ENCODE results near the gene NPTX1. TPM values are rescaled to one million over a fixed set of nuclear protein-coding genes. Genes with fewer than 3 reads are reported as not detected.

Gene NPTX1
- total and polyA plus RNA-seq, 2 of the 13 experiments (the other 11 are each of a cell fraction or from before 2014, with no cell fraction given): 0.01 TPM; not detected in 1

GRCh38 chr17:80468781-80469493 lies 7.5 kb downstream of the NPTX1 start:
- Histone ChIP-seq H3K9ac (ENCODE audit: insufficient read depth, low read depth, low read length) (no peak overlapping the region), H3K9me3 (ENCODE audit: low read length) (no peaks in the 10 kb centered on the region), H3K4me1 (ENCODE audit: insufficient read depth, low read length) (no peaks in the 10 kb centered on the region), H3K4me2 (ENCODE audit: low read depth, low read length) (no peak overlapping the region), H3K27ac (ENCODE audit: extremely low read length, insufficient read depth, low read length) (no peak overlapping the region), H2AFZ (ENCODE audit: low read length) (no peak overlapping the region), H3K27me3 (ENCODE audit: control insufficient read depth in 1 of 2, insufficient read depth in 2 of 2, low read length in 2 of 2) (peaks cover 45 to 99% of the 10 kb centered on the region in 2 experiments), H3K79me2 (ENCODE audit: insufficient read depth, low read length) (no peaks in the 10 kb centered on the region), H3K36me3 (replicated peaks in 1 of 2; ENCODE audit: control insufficient read depth in 1 of 2, insufficient read depth in 2 of 2, low read length in 2 of 2) (no peaks in the 10 kb centered on the region), H3K4me3 (replicated peaks in 1 of 3; ENCODE audit: insufficient read depth in 1 of 3, low read depth in 2 of 3, low read length in 3 of 3) (no peak overlapping the region), H4K20me1 (ENCODE audit: insufficient read depth, low read length) (peaks cover 4% of the 10 kb centered on the region; the same call in 1 of the 2 replicates)
- ATAC-seq (no peak), DNase-seq (ENCODE audit: low spot score) (no peak), FAIRE-seq (no peak)
- no peak for TF ChIP-seq PRDM4 (CRISPR knock-in tag; IDR thresholded peaks at IDR 0.05; ENCODE audit: borderline replicate concordance)
- no peak for TF ChIP-seq ZNF546 (CRISPR knock-in tag; conservative IDR thresholded peaks at IDR 0.05)
- TF ChIP-seq RBM39 (IDR thresholded peaks at IDR 0.05; ENCODE audit: low read depth, low read length, poor library complexity, severe bottlenecking): no peak
- no peak for TF ChIP-seq ZSCAN12 (CRISPR knock-in tag; IDR thresholded peaks at IDR 0.05)
- TF ChIP-seq BCL6 (CRISPR knock-in tag; IDR thresholded peaks at IDR 0.05): no peak
- no peak for TF ChIP-seq MIXL1 (CRISPR knock-in tag; IDR thresholded peaks at IDR 0.05)
- TF ChIP-seq FLYWCH1 (CRISPR knock-in tag; IDR thresholded peaks at IDR 0.05): no peak
- no peak for TF ChIP-seq TAF1 (CRISPR knock-in tag; IDR thresholded peaks at IDR 0.05)
- no peak for TF ChIP-seq ARID2 (CRISPR knock-in tag; IDR thresholded peaks at IDR 0.05; ENCODE audit: borderline replicate concordance)
- no peak for TF ChIP-seq GPN1 (CRISPR knock-in tag; IDR thresholded peaks at IDR 0.05; ENCODE audit: borderline replicate concordance)
- no peak for TF ChIP-seq HOMEZ (CRISPR knock-in tag; IDR thresholded peaks at IDR 0.05; ENCODE audit: low read depth)
- no peak for TF ChIP-seq HDAC2 (CRISPR knock-in tag; IDR thresholded peaks at IDR 0.05)
- no peak for TF ChIP-seq SIN3B (IDR thresholded peaks at IDR 0.05; ENCODE audit: low read length)
- TF ChIP-seq ETS1 (CRISPR knock-in tag; IDR thresholded peaks at IDR 0.05): no peak
- no peak for TF ChIP-seq ZNF331 (CRISPR knock-in tag; IDR thresholded peaks at IDR 0.05)
- POLR2A ChIA-PET: interaction anchor here (1.8 kb wide), 1 partner anchor 14 kb away, joined by 13 read pairs; no protein-coding TSS in a partner anchor
- intact Hi-C loops (cut with micrococcal nuclease; ENCODE audit: unreplicated experiment): no loop called here
- CTCF ChIA-PET (ENCODE audit: low intra/inter-chr PET ratio, low total read pairs): no interaction called here
- BruUV-seq (replicated peaks): no TSS peak
- in situ Hi-C loops (cut with HindIII; ENCODE audit: extremely low pct_ligation_motif_present, low pct_unique_long_range_greater_than_20kb): no loop called here
- WGBS (ENCODE audit: low lambda C conversion rate): 61% methylated on average over 28 of the region's 28 CpGs
